SHP77 treated with DMSO at 0.1 percent for 48 hours (cell line): ENCODE measurements around the gene NHS.

Experiments
- DNase-seq: peaks from one replicate; lab custom pipeline; 2025; lab: John Stamatoyannopoulos, UW

The NHS gene

GRCh38 chrX:17623750-17624149 is 248.8 kb downstream of the NHS start:
- no peak for DNase-seq

DNA sequence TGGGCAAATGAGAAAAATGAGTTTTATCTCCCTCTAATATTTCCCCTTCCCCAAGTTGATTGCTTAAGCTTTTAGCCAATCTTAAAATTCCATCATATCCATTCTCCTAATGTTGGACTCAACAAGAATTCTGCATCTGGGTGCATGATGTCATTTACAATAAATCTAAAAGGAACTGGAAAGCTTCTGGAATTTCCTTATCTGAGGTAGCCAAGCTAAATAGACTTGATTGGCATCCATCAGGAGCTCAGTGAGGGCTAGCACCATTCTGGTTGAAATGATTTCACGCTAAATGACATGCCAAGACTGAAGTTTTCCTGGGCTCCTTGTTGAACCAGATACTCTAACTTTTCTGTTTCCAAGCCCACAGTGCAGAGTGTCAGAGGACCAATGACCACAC is 252.0 kb downstream of the NHS start:
- no peak for DNase-seq

DNA sequence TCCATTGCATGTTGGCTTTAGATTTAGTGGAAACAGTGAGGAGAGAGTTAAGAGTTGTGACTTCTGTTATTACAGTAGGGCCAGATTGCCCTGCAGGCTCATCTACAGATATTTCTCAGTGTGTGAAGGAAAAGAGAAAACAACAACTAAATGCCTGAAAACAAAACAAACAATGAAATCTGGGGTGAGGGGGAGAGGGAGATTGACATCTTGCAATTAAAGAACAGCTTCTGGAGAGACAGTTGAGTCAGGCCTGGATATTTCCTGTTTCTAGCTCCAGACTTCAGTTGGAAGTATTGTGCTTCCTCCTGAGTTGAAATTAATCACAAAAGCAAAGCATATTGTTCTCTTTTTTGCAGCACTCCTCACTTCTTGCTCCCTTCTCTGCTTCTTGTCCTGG is 254.0 kb downstream of the NHS start:
- no peak for DNase-seq

DNA sequence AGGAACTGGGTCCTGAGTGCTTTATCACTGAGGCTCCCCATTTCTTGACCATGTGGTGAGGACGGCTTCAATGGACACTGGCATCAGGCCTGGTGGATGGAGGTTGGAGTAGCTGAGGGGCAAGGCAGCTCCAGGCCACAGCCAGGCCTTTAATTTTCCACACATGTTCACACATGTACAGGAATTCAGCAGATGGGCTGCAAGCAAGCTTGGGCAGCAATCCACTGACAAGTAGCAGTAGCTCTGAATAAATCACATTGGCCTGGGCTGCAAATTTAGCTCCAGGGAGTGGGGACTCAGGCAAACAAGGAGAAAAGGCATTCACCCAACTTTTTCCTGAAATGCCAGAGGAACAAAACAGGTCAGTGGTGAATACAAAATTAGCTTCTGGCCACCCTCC is 254.5 kb downstream of the NHS start:
- DNase-seq = no peak

DNA sequence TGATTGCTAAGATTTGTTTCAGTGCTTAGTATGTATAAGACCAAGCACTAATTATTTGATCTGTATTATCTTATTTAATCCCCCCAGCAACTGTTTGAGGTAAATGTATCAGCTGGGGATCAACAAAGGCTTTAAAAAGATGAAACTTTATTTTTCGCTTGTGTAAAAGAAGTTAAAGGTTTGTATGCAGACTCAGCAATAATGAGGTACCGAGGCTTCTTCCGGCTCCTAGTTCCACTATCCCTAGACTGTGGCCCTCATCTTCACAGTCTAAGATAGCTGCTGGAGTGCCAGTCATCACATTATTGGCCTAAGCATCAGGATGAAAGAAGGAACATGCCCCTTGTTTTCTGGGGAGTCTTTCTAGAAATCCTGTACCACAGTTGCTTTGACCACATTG is 256.6 kb downstream of the NHS start:
- DNase-seq = no peak

GRCh38 chrX:17632942-17633341 is 257.9 kb downstream of the NHS start:
- no peak for DNase-seq

GRCh38 chrX:17633546-17633945 is 258.5 kb downstream of the NHS start:
- DNase-seq = no peak

DNA sequence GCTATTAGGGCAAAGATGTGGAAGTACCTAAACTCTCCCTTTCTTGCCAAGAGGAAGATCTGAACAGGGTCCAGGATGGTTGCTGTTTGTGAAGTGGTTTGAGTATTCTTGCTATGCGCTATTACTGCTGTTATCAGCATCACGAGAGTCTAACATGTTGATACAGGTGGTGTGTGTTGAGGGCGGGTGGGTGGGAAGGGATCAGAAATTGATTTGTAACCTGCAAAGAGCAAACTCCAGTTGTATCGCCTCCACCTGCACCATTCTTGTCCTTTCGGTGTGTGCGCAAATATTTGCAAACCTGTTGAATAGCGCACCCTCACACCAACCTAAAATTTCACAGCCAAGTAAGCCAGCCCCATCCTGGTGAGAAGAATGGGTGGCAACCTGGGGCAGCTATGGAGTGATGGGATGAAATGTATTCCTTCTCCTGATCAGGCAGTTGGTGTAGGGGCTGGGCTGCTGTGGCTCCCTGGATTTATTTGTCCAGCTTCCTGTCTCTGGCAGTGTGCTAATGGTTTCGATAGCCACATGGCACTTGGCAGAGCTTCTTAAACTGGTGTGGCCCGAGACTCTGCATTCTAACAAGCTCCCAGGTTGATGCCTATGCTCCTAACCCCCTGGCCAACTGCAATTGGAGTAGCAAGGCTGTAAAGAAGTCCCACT is 259.7 kb downstream of the NHS start:
- peak; percentile 33 for DNase-seq

GRCh38 chrX:17635231-17635630 is 260.2 kb downstream of the NHS start:
- DNase-seq = peak; percentile 10

DNA sequence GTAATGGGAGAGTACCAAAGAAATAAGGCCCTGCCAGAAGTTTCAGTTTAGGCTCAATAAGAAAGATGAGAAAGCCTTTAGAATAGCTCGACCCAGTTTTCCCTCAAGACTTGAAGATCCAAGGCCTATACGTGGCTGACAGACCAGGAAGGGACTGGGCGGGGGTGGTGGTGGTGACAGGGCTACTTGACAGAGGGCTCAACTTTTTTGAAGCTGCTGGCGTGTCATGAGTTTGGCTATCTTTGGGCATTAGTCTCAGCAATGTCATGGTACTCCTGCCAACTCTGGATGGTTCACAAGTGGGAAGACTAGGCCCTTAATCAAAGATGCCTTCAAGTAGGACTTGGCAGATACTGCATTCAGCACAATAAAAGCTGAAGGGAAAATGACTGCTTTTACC is 262.2 kb downstream of the NHS start:
- no peak for DNase-seq

GRCh38 chrX:17638731-17639130 is 263.7 kb downstream of the NHS start:
- DNase-seq = no peak

GRCh38 chrX:17642891-17643290 is 267.9 kb downstream of the NHS start:
- DNase-seq = no peak

DNA sequence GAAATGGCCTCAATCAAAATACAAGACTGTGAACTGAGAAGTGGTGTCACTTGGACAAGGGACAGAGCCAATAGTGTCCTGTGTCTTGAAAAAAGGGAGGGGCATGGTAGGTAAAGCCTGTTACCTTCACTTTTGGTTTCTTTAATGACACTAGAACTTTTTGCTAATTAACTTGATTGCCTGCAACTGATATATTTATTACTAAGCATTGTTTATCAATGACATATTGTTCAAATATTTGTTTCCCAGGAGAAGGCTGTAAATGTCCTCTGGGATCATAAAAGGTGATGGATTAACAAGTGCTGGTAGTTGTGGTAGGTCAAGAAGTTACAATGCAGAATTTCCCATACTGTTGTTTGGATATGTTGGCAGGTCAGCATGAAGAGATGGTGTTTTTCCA is 268.5 kb downstream of the NHS start:
- DNase-seq = no peak

- no peak for DNase-seq
Measured at GRCh38 chrX:17644001-17644400, 269.0 kb downstream of the NHS start.

GRCh38 chrX:17654116-17654515 is 279.1 kb downstream of the NHS start:
- no peak for DNase-seq

DNA sequence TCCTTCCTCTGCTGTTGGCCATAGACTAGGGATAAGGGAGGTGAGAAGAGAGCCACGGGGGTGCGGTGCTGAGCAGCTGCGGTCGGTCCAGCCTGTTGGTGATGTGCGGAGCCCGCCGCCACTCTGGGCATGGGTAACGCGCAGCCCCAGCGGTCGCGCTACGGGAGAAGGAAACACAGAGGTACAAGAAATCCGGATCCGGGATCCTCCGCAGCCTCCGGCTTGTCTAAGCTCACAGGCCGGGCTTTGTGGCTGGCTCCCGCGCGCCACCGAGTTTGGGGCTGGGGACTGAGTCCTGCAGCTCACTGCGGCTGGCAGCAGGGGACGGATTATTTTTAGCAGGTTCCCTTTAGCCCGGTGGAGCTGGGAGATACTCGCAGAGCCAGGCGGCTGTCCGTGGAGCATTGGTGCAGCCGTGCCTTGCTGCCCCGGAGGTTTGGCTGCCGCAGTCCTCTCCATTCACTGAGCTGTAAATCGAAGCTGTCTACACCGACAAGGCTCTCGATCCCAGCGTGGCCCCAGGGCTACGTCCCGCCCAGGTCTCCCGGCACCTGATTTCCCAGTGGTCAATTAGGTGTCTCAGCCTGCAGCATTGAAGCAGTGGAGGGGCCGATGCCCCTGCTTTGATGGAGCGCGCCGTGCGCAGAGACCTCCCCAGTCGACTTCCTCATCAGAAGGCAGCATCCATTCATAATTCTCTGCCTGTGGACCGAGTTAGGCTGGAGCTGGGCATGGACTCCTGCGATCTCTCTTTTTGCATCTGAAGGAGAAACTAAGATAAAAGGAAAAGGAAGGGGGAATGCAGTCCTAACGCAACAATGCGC is 280.4 kb downstream of the NHS start:
- no peak for DNase-seq

GRCh38 chrX:17656035-17656418 is 281.0 kb downstream of the NHS start:
- no peak for DNase-seq

DNA sequence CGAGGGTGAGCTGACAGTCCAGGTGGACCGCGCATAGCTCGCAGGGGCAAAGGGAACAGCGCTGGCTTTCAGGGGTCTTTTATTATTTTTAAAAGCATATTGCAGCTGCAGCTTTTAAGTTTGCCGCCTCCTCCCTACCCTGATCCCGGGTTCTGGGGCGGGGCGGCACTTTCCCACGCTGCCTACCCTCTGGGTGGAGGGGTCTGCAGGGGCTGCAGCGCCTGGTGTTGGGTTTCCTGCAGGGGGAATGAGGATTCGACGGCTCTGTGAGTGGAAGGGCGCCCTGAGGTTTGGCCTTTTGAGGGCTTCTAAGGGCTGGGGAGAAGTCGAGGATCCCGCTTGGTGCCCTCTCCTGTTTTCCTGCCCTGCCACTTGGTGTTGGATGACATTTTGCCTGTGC is 281.6 kb downstream of the NHS start:
- no peak for DNase-seq

- DNase-seq = no peak
Measured at GRCh38 chrX:17662391-17662790, 287.4 kb downstream of the NHS start.

- no peak for DNase-seq
Measured at GRCh38 chrX:17668929-17669328, 293.9 kb downstream of the NHS start.

DNA sequence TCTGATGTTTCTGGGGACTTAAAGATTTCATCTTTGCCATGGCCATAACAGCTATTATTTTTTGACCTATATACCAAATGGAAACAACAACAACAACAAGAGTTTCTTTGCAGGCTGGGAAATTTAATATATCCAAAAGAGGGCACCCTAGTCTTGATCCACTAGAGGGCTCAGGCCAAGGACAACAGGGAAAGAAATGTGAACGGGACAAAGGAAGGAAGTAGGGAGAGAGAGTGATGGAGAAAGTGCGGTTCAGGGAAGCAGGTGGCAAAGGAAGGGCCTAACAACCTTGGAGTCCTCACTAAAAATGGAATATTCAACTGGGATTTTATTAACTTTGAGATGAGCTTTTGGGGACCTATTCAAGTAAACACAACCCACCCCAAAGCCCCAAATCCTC is 294.5 kb downstream of the NHS start:
- no peak for DNase-seq

GRCh38 chrX:17669891-17670290 is 294.9 kb downstream of the NHS start:
- DNase-seq = no peak

DNA sequence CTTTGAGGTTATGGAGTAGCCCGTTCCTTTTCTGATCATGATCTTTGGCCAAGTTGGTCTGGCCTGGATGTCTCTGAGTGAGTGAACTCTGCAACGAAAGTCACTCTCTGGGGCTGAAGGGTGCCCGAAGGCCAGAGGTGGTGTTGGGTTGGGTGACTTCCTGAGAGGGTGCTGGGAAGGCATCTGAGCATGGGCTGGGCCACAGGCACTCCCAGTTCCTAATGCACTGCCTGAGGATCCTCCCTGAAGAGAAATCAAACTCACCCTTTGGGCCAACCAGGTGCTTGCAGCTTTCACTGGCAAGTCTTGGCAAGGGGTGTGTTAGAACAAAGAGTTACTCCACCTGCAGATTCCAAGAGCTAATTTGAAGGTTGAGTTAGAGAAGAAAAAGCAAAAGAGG is 295.9 kb downstream of the NHS start:
- DNase-seq = no peak

- DNase-seq = no peak
Measured at GRCh38 chrX:17674601-17675000, 299.6 kb downstream of the NHS start.
